Fibroblast of pulmonary artery (primary cell): ENCODE measurements around the gene CCT6A.
"Not testable (repeated sequence)": the region's sequence is repeated elsewhere in the genome, so short reads cannot be mapped to it uniquely, and the experiment has no call there.

ENCODE experiments used
- DNase-seq: peaks from one replicate; pipeline ENCODE4 v3.0.0-alpha.2; 2010; ENCODE audit warnings: low read depth
- H3K4me3 ChIP-seq: replicated peaks from 2 replicates; pipeline ENCODE4 v1.5.1; 2011; ENCODE audit warnings: low read depth, mild to moderate bottlenecking, control low read depth, low read length, moderate library complexity
- CTCF ChIP-seq: IDR thresholded peaks from 2 replicates; pipeline ENCODE4 v1.5.1; 2011; ENCODE audit warnings: mild to moderate bottlenecking, control low read depth, low read length, inconsistent platforms; ENCODE audit errors: missing control alignments

The CCT6A gene

DNA sequence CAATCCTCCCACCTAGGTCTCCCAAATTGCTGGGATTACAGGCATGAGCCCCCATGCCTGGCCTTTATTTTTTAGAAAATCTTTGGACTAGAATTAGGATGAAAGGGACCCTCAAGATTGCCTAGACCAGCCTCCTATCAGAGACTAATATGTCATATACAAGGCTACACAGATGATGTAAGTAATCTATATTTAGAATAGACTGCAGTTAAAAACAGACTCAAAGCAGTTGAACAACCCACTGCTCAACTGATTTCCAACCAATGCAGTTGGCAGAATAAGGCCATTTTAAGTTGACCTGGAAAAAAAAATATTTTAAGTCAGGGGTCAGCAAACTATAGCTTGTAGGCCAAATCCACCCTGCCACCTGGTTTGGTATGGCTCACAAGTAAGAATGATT lies 28.1 kb upstream of the CCT6A start:
- H3K4me3 ChIP-seq = no peak overlapping the region
- TF ChIP-seq CTCF = no peak
- no peak for DNase-seq

- no peak overlapping the region for H3K4me3 ChIP-seq
- no peak for DNase-seq
- no peak for TF ChIP-seq CTCF
Observed at GRCh38 chr7:56026538-56026937, 25.0 kb upstream of the CCT6A start.

DNA sequence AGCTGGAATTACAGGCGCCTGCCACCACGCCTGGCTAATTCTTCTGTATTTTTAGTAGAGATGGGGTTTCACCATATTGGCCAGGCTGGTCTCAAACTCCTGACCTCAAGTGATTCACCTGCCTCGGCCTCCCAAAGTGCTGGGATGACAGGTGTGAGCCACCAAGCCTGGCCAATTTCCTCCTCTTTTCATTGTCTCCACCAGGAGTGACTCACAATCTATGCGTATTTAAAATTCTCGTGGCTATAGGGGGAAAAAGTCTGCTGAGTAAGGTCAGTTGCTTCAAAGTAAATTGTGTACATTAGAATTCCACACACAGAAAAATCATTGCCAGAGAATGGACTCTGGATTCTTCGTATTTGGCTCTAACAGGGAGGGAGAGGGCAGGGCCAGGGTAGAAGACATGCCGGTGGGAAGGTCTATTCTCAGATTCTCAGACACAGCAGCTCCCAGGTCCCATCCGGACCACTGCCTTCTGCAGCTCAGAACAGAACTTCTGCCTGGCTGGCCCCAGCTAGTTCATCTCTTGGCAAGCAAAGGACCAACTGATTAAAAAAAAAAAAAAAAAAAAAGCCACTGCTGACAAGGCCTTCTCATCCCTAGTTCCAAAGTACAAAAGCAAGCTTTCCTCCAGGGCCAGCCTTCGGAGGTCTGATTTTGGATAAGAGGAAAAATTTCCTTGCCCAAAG lies 22.5 kb upstream of the CCT6A start:
- H3K4me3 ChIP-seq = no peak overlapping the region
- DNase-seq = peak; percentile 20
- TF ChIP-seq CTCF = no peak

DNA sequence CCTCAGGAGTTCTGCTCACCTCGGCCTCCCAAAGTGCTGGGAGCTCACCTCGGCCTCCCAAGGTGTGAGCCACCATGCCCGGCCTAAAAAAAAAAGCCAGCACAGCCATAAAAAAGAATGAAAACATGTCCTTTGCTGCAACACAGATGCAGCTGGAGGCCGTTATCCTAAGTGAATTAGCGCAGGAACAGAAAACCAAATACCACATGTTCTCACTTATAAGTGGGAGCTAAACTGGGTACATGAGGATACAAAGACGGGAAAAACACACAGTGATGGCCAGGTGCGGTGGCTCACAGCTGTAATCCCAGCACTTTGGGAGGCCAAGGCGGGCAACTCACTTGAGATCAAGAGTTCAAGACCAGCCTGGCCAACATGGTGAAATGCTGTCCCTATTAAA lies 21.2 kb upstream of the CCT6A start:
- no peak overlapping the region for H3K4me3 ChIP-seq
- TF ChIP-seq CTCF = no peak
- DNase-seq = no peak

DNA sequence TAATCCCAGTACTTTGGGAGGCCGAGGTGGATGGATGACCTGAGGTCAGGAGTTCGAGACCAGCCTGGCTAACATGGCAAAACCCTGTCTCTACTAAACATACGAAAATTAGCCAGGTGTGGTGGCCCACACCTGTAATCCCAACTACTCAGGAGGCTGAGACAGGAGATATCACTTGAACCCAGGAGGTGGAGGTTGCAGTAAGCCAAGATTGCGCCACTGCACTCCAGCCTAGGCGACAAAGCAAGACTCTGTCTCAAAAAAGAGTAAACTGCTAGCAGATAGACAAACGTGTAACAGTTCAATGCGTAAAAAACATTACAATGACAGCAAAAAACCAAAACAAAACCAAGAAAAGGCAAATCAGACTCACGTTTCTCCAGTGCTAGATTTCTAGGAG lies 20.0 kb upstream of the CCT6A start:
- not testable (repeated sequence) for DNase-seq, H3K4me3 ChIP-seq

- H3K4me3 ChIP-seq, DNase-seq: not testable (repeated sequence)
Observed at GRCh38 chr7:56032578-56032977, 19.0 kb upstream of the CCT6A start.

DNA sequence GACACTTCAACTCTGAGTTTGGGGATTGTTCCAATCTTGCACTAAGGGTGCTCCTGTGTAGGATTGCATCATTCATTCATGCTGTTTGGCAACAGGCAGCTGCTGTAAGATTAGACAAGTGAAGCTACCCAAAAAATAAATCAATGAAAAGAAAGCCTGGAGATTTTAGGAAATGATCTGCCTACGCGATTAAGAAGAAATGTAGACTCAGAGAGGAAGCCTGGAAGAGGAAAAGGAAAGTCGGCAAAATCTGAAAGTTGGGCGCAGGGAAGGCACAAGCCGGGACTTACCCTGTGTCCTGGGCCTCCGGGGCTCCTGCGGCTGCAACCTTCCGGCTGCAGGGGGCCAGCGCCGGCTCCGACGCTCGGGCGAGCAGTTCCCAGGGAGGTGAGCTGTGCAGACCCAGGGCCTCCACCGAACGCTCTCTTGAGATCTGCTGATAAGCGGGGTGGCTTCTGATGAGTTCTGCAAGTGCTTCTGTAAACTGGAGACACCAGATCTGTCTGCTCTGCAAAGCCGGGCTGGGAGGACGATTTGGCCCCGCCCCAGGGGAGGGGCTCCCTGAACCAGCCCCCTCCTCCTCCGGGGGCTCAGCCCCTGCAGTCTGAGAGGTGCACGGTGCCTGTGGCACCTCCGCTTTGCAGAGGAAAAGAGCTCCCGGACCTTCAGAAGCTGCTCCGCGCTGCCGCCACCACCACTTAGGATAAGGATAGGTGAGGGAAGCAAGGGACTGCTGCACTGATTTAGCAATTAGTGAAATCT lies 17.7 kb upstream of the CCT6A start:
- peak overlapping the region; percentile 70 for H3K4me3 ChIP-seq
- DNase-seq = peak; percentile 76
- peak; percentile 21 for TF ChIP-seq CTCF

DNA sequence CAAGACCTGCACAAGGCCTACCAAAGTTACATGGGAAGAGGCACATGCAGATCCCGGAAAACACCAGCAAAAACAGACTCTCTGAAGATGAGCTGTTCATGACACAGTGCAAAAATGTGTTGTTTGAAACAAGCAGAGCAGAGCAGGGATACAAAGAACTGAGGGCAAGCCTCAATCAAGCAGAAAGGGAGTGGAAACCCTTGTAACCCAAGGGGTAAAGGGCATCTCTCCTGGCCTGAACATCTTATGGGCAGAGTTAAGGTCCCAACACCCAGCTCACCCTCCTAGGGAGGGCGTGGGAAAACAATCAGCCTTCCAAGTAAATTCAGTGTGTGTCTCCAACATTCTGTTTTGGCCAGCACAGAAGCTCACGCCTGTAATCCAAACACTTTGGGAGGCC lies 10.8 kb upstream of the CCT6A start:
- no peak for DNase-seq
- TF ChIP-seq CTCF = no peak
- H3K4me3 ChIP-seq = no peak overlapping the region

GRCh38 chr7:56045758-56046157 lies 5.8 kb upstream of the CCT6A start:
- not testable (repeated sequence) for H3K4me3 ChIP-seq, DNase-seq
